ENCODE data around the gene TNFSF4. TPM values are rescaled to one million over a fixed set of nuclear protein-coding genes. Genes with fewer than 3 reads are reported as not detected.
"Not testable (repeated sequence)": the region's sequence is repeated elsewhere in the genome, so short reads cannot be mapped to it uniquely, and the experiment has no call there.

Gene TNFSF4
- total RNA-seq, 2 donors from 2014 or later, result 1.0 to 1.4 TPM

DNA sequence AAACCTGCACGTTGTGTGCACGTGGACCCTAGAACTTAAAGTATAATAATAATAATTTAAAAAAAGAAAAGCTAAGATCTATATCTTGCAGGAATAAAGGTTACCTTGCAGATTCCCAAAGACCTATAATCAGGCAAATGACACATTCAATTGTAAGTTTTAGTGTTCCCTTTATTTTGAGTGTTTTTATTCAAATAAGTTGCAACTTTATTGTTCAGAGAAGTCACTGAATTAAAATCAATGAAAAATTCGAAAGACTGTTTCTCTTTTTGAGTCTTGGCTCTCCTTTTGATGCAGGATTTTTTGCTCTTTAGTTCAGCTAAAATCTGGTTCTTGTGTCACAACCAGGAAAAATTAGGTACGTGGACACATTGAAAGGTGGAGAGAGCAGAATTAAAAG lies 27.8 kb upstream of the TNFSF4 start:
- H3K27me3 ChIP-seq, result no peaks in the 10 kb centered on the region
- no peak for DNase-seq (ENCODE audit: low spot score)
- no peaks in the 10 kb centered on the region for H3K4me1 ChIP-seq
- H3K27ac ChIP-seq, result no peak overlapping the region
- peaks cover 0 to 2% of the 10 kb centered on the region in 2 donors for H3K9me3 ChIP-seq
- TF ChIP-seq CTCF (IDR thresholded peaks at IDR 0.05), result no peak
- no peak overlapping the region for H3K4me3 ChIP-seq
- no peaks in the 10 kb centered on the region for H3K36me3 ChIP-seq

DNA sequence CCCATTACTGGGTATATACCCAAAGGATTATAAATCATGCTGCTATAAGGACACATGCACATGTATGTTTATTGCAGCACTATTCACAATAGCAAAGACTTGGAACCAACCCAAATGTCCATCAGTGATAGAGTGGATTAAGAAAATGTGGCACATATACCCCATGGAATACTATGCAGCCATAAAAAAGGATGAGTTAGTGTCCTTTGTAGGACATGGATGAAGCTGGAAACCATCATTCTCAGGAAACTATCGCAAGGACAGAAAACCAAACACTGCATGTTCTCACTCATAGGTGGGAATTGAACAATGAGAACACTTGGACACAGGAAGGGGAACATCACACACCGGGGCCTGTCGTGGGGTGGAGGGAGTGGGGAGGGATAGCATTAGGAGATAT lies 27.3 kb upstream of the TNFSF4 start:
- H3K27ac ChIP-seq; H3K9me3 ChIP-seq; H3K4me3 ChIP-seq; H3K36me3 ChIP-seq; H3K27me3 ChIP-seq; H3K4me1 ChIP-seq; DNase-seq (ENCODE audit: low spot score): not testable (repeated sequence)

GRCh38 chr1:173229031-173229430 lies 21.9 kb upstream of the TNFSF4 start:
- not testable (repeated sequence) for H3K4me1 ChIP-seq; DNase-seq (ENCODE audit: low spot score); H3K27me3 ChIP-seq; H3K9me3 ChIP-seq; H3K27ac ChIP-seq; H3K36me3 ChIP-seq; H3K4me3 ChIP-seq

DNA sequence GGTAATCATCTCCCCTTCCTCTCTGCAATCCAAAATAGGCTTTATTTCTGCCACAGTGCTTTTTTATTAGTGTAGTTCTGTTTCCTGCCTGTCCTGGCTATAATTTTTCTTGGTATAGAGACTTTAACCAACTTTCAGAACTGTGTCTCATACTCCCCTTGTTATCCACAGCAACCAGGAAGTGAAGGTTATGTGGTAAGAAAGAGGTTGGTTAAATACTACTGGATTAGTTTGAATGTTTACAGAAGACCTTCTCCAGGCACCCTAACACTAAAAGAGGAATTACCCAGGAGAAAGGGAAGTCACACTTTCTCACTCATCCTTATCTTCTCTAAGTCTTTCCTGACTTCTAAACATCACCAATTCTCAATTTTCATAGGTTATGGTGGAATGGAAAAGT lies 17.8 kb upstream of the TNFSF4 start:
- no peak for TF ChIP-seq CTCF (IDR thresholded peaks at IDR 0.05)
- no peak for DNase-seq (ENCODE audit: low spot score)
- Histone ChIP-seq H3K4me1 (no peaks in the 10 kb centered on the region), H3K27me3 (no peaks in the 10 kb centered on the region), H3K27ac (no peak overlapping the region), H3K9me3 (peaks cover 0 to 5% of the 10 kb centered on the region in 2 donors), H3K4me3 (no peak overlapping the region), H3K36me3 (no peaks in the 10 kb centered on the region)

- Histone ChIP-seq H3K4me1 (no peaks in the 10 kb centered on the region), H3K36me3 (no peaks in the 10 kb centered on the region), H3K27ac (no peak overlapping the region), H3K9me3 (peaks cover 0 to 3% of the 10 kb centered on the region in 2 donors), H3K27me3 (no peaks in the 10 kb centered on the region), H3K4me3 (no peak overlapping the region)
- TF ChIP-seq CTCF (IDR thresholded peaks at IDR 0.05), result no peak
- DNase-seq (ENCODE audit: low spot score), result no peak
Observed at GRCh38 chr1:173224280-173224892, 17.3 kb upstream of the TNFSF4 start.

DNA sequence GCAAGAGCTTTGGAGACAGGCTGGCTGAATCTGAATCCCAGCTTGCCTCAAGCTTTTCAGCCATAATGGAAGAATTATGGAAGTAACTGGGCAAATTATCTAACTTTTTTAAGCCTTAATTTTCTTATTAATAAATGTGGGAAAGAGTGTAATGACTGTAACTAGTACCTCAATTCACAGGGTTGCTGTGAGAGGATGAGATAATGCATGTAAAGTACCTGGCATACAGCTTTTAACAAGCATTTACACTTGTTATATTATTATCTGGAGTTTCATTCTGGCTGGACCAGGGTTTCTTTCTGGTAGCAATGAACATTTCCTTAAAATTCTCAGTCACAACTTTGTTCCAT lies 15.9 kb upstream of the TNFSF4 start:
- Histone ChIP-seq H3K9me3 (no peaks in the 10 kb centered on the region), H3K4me1 (no peaks in the 10 kb centered on the region), H3K27ac (no peak overlapping the region), H3K36me3 (no peaks in the 10 kb centered on the region), H3K27me3 (no peaks in the 10 kb centered on the region), H3K4me3 (no peak overlapping the region)
- no peak for DNase-seq (ENCODE audit: low spot score)
- no peak for TF ChIP-seq CTCF (IDR thresholded peaks at IDR 0.05)

Measured in right atrium auricular region (tissue), 2 donors.